Choroid plexus epithelial cell (primary cell): ENCODE results near the gene GRIK2.
"Not testable (repeated sequence)": the region's sequence is repeated elsewhere in the genome, so short reads cannot be mapped to it uniquely, and the experiment has no call there.

Experiments used
- DNase-seq: peaks from one replicate; pipeline ENCODE4 v3.0.0-alpha.2; 2010; ENCODE audit warnings: low read depth
- H3K4me3 ChIP-seq: 2 replicates; pipeline ENCODE4 v1.5.1; 2011; ENCODE audit warnings: low read depth, mild to moderate bottlenecking, control low read depth, low read length, moderate library complexity
- TF ChIP-seq, protein P1 (sequence below): conservative IDR thresholded peaks from 2 replicates; pipeline ENCODE4 v1.5.1; 2011; ENCODE audit warnings: low read depth, mild to moderate bottlenecking, control low read depth, inconsistent platforms, low read length, moderate library complexity

The GRIK2 gene

GRCh38 chr6:102068349-102068929 is 674.9 kb downstream of the GRIK2 start:
- no peak for DNase-seq
- H3K4me3 ChIP-seq, result no peak overlapping the region
- TF ChIP-seq, protein P1, sequence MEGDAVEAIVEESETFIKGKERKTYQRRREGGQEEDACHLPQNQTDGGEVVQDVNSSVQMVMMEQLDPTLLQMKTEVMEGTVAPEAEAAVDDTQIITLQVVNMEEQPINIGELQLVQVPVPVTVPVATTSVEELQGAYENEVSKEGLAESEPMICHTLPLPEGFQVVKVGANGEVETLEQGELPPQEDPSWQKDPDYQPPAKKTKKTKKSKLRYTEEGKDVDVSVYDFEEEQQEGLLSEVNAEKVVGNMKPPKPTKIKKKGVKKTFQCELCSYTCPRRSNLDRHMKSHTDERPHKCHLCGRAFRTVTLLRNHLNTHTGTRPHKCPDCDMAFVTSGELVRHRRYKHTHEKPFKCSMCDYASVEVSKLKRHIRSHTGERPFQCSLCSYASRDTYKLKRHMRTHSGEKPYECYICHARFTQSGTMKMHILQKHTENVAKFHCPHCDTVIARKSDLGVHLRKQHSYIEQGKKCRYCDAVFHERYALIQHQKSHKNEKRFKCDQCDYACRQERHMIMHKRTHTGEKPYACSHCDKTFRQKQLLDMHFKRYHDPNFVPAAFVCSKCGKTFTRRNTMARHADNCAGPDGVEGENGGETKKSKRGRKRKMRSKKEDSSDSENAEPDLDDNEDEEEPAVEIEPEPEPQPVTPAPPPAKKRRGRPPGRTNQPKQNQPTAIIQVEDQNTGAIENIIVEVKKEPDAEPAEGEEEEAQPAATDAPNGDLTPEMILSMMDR, result no peak

DNA sequence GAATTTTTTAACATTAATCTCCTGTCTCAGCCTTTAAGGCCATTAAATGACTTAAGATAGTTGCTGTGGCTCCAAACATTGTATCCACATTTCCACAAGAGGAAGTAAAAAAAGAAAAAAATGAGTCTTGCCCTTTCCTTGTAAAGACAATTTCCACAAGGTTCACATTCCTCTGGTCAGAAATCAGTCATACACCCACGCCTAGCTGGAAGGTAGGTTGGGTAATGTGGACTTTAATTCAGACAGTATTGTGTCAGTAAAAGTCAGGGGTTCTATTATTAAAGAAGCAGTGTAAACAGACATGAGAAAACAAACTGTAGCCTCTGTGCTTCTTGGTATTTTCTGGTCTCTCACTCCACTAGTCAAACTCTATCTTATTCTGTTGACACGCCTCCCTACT is 682.0 kb downstream of the GRIK2 start:
- peak; percentile 17 for DNase-seq
- TF ChIP-seq, protein P1, result no peak

GRCh38 chr6:102085257-102085656 is 691.7 kb downstream of the GRIK2 start:
- H3K4me3 ChIP-seq, result no peak overlapping the region
- DNase-seq, result no peak
- TF ChIP-seq, protein P1, result no peak

More for the DNA sequence above, 682.0 kb downstream of the GRIK2 start:
- H3K4me3 ChIP-seq, result no peak overlapping the region

DNA sequence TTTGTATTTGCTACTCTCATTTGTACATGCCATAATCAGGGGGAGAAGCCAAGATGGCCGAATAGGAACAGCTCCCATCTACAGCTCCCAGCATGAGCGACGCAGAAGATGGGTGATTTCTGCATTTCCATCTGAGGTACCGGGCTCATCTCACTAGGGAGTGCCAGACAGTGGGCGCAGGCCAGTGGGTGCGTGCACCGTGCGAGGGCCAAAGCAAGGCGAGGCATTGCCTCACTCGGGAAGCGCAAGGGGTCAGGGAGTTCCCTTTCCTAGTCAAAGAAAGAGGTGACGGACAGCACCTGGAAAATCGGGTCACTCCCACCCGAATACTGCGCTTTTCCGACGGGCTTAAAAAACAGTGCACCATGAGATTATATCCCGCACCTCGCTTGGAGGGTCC is 694.7 kb downstream of the GRIK2 start:
- DNase-seq, result not testable (repeated sequence)

DNA sequence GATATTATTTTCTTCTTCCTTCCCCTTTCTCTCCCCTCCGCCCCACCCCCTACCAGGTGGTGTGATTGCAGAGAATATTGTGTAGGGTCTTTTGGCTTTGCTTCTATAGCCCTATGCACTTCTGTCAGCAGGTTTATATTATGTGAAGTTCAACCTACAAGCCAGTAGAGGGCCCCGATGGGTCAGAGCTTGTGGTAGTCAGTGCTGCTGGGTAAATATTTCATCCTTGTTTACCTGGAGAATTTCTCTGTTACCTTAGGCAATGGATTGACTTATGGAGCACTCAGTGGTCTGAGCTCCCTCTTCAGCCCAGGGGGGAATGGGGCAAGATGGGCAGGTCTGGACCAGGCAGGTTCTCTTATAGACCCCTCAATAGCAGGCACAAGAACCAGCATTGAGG is 720.9 kb downstream of the GRIK2 start:
- TF ChIP-seq, protein P1, result no peak
- H3K4me3 ChIP-seq, result no peak overlapping the region
- no peak for DNase-seq

More for the DNA sequence above, 694.7 kb downstream of the GRIK2 start:
- not testable (repeated sequence) for H3K4me3 ChIP-seq

DNA sequence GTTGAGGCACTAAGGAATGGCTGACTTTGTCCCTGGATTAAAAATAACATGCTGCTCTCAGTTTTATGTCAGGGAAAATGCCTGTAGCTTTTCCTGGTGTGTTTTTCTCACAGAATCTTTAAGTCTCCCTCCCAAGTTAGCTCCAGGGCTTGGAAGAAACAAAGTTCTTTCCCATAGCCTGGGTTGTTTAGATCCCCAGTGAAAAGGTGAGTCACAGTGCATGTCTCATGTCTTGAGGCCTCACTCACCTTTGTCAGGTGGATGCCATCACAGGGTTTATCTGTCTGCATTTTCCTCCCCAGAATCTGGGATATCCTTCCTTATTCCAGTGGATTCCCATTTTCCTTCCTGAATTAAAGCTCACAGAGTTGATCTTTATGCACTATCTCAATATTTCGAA is 722.4 kb downstream of the GRIK2 start:
- no peak overlapping the region for H3K4me3 ChIP-seq
- no peak for DNase-seq
- TF ChIP-seq, protein P1, result no peak

DNA sequence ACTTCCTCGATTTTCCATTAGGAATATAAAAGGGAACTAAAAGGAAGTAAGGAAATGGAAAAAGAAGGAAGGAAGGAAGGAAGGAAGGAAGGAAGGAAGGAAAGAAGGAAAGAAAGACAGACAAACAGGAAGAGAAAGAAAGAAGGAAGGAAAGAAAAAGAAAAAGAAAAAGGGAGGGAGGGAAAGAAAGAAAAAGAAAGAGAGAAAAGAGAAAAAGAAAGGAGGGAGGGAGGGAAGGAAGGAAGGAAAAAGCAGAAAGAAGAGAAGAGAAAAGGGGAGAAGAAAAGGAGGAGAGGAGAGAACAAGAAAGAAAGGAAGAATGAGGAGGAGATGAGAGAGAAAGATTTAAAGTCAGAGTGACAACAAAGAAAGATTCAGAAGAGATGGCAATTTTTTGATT is 724.5 kb downstream of the GRIK2 start:
- no peak for DNase-seq
- H3K4me3 ChIP-seq, result no peak overlapping the region
- TF ChIP-seq, protein P1, result no peak
